K562 (cell line): ENCODE measurements around the gene SRPK3.

Source experiments
- ASH1L ChIP-seq: fragments of 450-650 bp; IDR thresholded peaks from 2 replicates; pipeline ENCODE4 v1.6.1; 2018; ENCODE audit warnings: borderline replicate concordance, mild to moderate bottlenecking, low read depth; ENCODE audit not compliant: partially characterized antibody
- KAT2B ChIP-seq: IDR thresholded peaks from one replicate; pipeline ENCODE4 v1.6.1; 2012; ENCODE audit warnings: low read depth, mild to moderate bottlenecking, control low read depth, inconsistent platforms, low read length, moderate library complexity
- RBM14 ChIP-seq: fragments of 200-400 bp; formaldehyde crosslinking; IDR thresholded peaks from 2 replicates; pipeline ENCODE4 v1.6.1; 2018; ENCODE audit warnings: low read depth, mild to moderate bottlenecking, low read length, moderate library complexity, borderline replicate concordance; ENCODE audit not compliant: insufficient read depth
- ZNF121 ChIP-seq: sonication (generic); formaldehyde crosslinking; conservative IDR thresholded peaks from 2 replicates; pipeline ENCODE4 v1.8.0; 2022; ENCODE audit warnings: missing genetic modification reagents

DNA sequence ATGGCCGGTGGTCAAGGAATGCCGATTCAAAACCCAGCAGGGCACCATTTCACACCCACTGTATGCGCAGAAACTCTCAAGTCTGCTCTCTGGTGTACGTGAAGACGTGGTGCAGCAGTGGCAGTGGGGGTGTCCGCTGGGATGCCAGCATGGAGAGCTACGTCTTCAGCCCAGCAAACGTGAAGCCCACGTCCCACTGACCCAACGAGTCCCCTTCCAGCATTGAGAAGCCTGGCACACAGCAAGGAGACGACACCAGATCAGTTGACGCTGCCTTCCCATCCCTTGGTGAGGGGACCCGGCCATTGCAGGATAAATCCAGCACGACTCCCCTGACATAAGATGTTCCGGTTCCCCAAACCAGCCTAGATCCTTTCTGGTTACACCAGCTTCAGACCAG lies 19.0 kb upstream of the SRPK3 start:
- TF ChIP-seq ZNF121 (CRISPR knock-in tag), result no peak
- TF ChIP-seq KAT2B, result no peak
- TF ChIP-seq RBM14, result no peak
- TF ChIP-seq ASH1L, result no peak
